Stomach (tissue), 9 donors: ENCODE measurements around the gene SAFB. TPM values are rescaled to one million over a fixed set of nuclear protein-coding genes. Genes with fewer than 3 reads are reported as not detected.

Source experiments
- DNase-seq, 2 donors: peaks; one replicate each; pipeline versions ENCODE4 v3.0.0 to v3.0.0-alpha.2; 2013 to 2019
- H3K27ac ChIP-seq, 5 donors: fragments of 200-600 bp in 4 of 5; sonication (generic) in 4 of 5; one replicate each; pipeline ENCODE4 v1.5.1; 2013 to 2019; ENCODE audit warnings: mild to moderate bottlenecking in 1 of 5, moderate library complexity in 1 of 5
- H3K27me3 ChIP-seq, 3 donors: fragments of 200-600 bp; sonication (generic); one replicate each; pipeline ENCODE4 v1.5.1; 2017 to 2019; ENCODE audit warnings: mixed run types in 1 of 3
- H3K36me3 ChIP-seq, 4 donors: fragments of 200-600 bp; sonication (generic); 1 replicate in 3 of 4; 2 replicates in 1 of 4; pipeline ENCODE4 v1.5.1; 2016 to 2019
- H3K4me1 ChIP-seq, 4 donors: fragments of 200-600 bp; sonication (generic); one replicate each; pipeline ENCODE4 v1.5.1; 2016 to 2019
- H3K4me3 ChIP-seq, 4 donors: fragments of 200-600 bp; sonication (generic) in 3 of 4; one replicate each; pipeline ENCODE4 v1.5.1; 2016 to 2019; ENCODE audit warnings: mild to moderate bottlenecking in 1 of 4
- H3K9me3 ChIP-seq, 4 donors: fragments of 200-600 bp; sonication (generic); one replicate each; pipeline ENCODE4 v1.5.1; 2016 to 2019
- EP300 ChIP-seq: sonication (generic); formaldehyde crosslinking; IDR thresholded peaks from one replicate; pipeline ENCODE4 v1.6.1; 2017; ENCODE audit warnings: antibody characterized with exemption
- POLR2A ChIP-seq, 4 donors: fragments of 450-650 bp; IDR thresholded peaks; one replicate each; pipeline ENCODE4 v1.6.1; 2016; ENCODE audit warnings: antibody characterized with exemption in 4 of 4, control low read depth in 2 of 4, mild to moderate bottlenecking in 1 of 4, moderate library complexity in 1 of 4
- POLR2AphosphoS5 ChIP-seq, 3 donors: sonication (generic); formaldehyde crosslinking; IDR thresholded peaks; one replicate each; pipeline ENCODE4 v1.6.1; 2016; ENCODE audit warnings: antibody characterized with exemption in 3 of 3
- WGBS, 5 donors: extraction: QIAGEN DNeasy Blood & Tissue Kit in 3 of 5; methylation state at CpG; one replicate each; pipeline versions ENCODE4 v1.1.5 to v1.1.7; 2013 to 2018; 5-methylcytosine and 5-hydroxymethylcytosine counted together
- intact Hi-C: fragments of 100-400 bp; cut with DNase I; formaldehyde crosslinking; loops from one replicate; pipeline ENCODE4 v1.15.1; 2023; ENCODE audit warnings: low total_unique reads
- polyA plus RNA-seq, 3 donors: library from polyadenylated mRNA; stranded (reverse); fragments of 200-250 nt; gene quantifications; one replicate each; pipeline ENCODE4 v1.2.3, GENCODE V29; 2013
- total RNA-seq, 5 donors: library from RNA; depleted of rRNA; stranded (reverse); fragments of >200 nt; gene quantifications; one replicate each; pipeline versions ENCODE4 v1.1.0 to v1.2.3, GENCODE V29; 2014 to 2016
- TF ChIP-seq, protein P1 (sequence below), 7 experiments: fragments of 450-650 bp in 4 of 7; fragments of 200-600 bp in 3 of 7; sonication (generic) in 3 of 7; IDR thresholded peaks; one replicate each; pipeline ENCODE4 v1.5.1; 2016 to 2019; ENCODE audit warnings: antibody characterized with exemption in 7 of 7, control low read depth in 2 of 7, mild to moderate bottlenecking in 1 of 7
- donor health status: healthy with polysubstance abuse.
- donor health status: Bipolar disorder and iron deficiency.
- donor health status: healthy.

Gene SAFB
- total and polyA plus RNA-seq, 8 donors, result 33.1 to 636 (median 70.7) TPM

DNA sequence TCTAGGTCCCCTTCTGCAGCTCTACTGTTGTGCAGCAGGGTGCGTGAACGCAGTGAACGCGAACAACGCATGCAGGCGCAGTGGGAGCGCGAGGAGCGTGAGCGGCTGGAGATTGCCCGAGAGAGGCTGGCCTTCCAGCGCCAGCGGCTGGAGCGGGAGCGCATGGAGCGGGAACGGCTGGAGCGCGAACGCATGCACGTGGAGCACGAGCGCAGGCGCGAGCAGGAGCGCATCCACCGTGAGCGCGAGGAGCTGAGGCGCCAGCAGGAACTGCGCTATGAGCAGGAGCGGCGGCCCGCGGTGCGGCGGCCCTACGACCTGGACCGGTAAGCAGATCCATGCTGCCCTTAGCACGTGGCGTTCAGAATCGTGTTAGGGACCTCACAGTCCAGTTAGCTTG lies 38.6 kb downstream of the SAFB start:
- Histone ChIP-seq H3K4me3 (no peak overlapping the region), H3K27me3 (no peaks in the 10 kb centered on the region), H3K36me3 (peaks cover 95 to 100% (median 100%) of the 10 kb centered on the region in 4 donors), H3K4me1 (no peaks in the 10 kb centered on the region), H3K27ac (no peak overlapping the region), H3K9me3 (no peaks in the 10 kb centered on the region)
- DNase-seq, result no peak
- 96 to 99% (median 98%) methylated on average over 42 of the region's 42 CpGs for WGBS, 5 donors
- TF ChIP-seq, protein P1, sequence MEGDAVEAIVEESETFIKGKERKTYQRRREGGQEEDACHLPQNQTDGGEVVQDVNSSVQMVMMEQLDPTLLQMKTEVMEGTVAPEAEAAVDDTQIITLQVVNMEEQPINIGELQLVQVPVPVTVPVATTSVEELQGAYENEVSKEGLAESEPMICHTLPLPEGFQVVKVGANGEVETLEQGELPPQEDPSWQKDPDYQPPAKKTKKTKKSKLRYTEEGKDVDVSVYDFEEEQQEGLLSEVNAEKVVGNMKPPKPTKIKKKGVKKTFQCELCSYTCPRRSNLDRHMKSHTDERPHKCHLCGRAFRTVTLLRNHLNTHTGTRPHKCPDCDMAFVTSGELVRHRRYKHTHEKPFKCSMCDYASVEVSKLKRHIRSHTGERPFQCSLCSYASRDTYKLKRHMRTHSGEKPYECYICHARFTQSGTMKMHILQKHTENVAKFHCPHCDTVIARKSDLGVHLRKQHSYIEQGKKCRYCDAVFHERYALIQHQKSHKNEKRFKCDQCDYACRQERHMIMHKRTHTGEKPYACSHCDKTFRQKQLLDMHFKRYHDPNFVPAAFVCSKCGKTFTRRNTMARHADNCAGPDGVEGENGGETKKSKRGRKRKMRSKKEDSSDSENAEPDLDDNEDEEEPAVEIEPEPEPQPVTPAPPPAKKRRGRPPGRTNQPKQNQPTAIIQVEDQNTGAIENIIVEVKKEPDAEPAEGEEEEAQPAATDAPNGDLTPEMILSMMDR (IDR thresholded peaks at IDR 0.05), result no peak
- TF ChIP-seq POLR2AphosphoS5 (IDR thresholded peaks at IDR 0.05) (no peak), POLR2A (IDR thresholded peaks at IDR 0.05) (no peak)
- intact Hi-C loops, result no loop called here

DNA sequence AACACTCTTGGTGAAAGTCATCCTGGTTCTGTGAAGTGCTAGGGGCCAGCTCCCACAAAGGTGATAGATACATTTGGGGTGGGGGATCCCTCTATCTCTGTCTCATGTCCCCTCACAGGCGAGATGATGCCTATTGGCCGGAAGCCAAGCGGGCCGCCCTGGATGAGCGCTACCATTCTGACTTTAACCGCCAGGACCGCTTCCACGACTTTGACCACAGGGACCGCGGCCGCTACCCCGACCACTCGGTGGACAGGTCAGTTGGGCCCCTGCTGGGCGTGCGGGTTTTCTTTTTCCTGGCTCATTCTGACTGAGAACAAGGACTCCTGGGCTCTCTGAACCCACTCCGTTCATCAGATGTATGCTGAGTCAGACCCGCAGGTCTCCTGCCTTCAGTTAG lies 41.0 kb downstream of the SAFB start:
- Histone ChIP-seq H3K4me1 (no peaks in the 10 kb centered on the region), H3K27ac (no peak overlapping the region), H3K4me3 (no peak overlapping the region), H3K9me3 (no peaks in the 10 kb centered on the region), H3K36me3 (peaks cover 95 to 100% (median 100%) of the 10 kb centered on the region in 4 donors), H3K27me3 (no peaks in the 10 kb centered on the region)
- no peak for TF ChIP-seq POLR2AphosphoS5 (IDR thresholded peaks at IDR 0.05)
- WGBS, 5 donors, result 93 to 95% (median 94%) methylated on average over 17 of the region's 17 CpGs
- DNase-seq, result no peak
- intact Hi-C loops, result no loop called here

DNA sequence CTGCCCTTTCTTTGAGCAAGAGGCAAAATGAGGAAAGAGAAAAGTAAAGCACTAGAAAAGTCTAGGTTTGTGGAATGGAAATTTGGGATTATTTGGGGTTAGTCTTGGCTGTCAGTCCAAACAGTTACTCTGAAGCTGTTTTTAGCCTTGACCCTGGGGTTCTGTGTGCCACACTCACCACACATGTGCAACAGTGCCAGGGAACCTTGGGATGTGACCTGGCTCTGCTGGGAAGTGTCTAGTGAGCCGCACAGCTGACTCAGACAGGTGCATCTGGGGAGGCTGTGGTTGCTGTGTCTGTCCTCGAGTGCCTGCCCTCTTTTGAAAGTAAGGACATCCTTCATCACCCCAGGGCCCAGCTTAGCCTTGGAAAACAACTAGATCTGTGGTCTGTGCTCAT lies 41.6 kb downstream of the SAFB start:
- Histone ChIP-seq H3K9me3 (no peaks in the 10 kb centered on the region), H3K27me3 (no peaks in the 10 kb centered on the region), H3K4me1 (no peaks in the 10 kb centered on the region), H3K4me3 (no peak overlapping the region), H3K36me3 (peaks cover 95 to 100% (median 100%) of the 10 kb centered on the region in 4 donors), H3K27ac (no peak overlapping the region)
- 83 to 100% (median 84%) methylated on average over 2 of the region's 2 CpGs for WGBS, 5 donors
- DNase-seq, result no peak
- TF ChIP-seq POLR2AphosphoS5 (IDR thresholded peaks at IDR 0.05), result no peak
- no peak for TF ChIP-seq EP300
- no peak for TF ChIP-seq POLR2A (IDR thresholded peaks at IDR 0.05)
- TF ChIP-seq, protein P1 (IDR thresholded peaks at IDR 0.05), result no peak
- intact Hi-C loops, result no loop called here

DNA sequence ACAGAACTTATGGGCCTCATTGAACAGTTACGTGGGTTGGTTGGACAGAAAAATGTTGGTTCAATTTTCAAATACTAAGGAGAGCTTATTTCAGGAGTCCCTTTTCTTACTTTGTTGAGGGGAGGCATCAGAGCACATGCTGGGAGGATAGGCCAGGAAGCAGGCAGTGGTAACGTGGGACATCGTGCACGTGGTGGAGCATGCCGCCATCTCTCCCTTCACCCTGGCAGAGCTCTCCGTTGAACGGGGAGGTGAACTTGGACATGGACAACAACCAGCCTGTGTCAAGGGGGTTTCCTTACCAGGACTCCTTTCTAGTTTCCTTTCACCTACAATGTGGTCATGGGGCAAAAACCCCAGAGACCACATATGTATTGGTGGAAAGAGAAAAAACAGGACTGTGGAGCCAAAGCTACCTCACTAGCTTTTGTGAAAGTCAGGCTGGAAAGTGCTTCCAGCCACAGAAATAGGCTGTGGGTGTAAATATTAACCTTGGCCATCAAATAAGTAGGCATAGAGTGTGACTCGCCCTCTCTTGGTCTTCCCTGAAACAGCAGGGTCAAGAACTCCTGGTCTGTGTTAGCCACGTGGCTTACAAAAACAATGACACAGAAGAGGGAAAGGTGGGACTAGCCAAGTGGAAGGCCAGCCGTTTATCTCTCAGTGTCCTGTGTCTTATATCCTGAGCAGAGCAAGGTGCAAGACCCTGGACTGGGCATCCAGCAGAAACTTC lies 43.1 kb downstream of the SAFB start:
- Histone ChIP-seq H3K27me3 (no peaks in the 10 kb centered on the region), H3K4me1 (no peaks in the 10 kb centered on the region), H3K4me3 (no peak overlapping the region), H3K27ac (peak overlapping the region in 1 of 5 donors; percentile 1), H3K9me3 (no peaks in the 10 kb centered on the region), H3K36me3 (peaks cover 89 to 98% (median 97%) of the 10 kb centered on the region in 4 donors)
- 61 to 72% (median 68%) methylated on average over 10 of the region's 10 CpGs for WGBS, 5 donors
- TF ChIP-seq POLR2AphosphoS5 (IDR thresholded peaks at IDR 0.05) (no peak), EP300 (no peak), POLR2A (IDR thresholded peaks at IDR 0.05) (no peak)
- TF ChIP-seq, protein P1 (IDR thresholded peaks at IDR 0.05), result no peak
- intact Hi-C loops, result no loop called here
- DNase-seq, result no peak

DNA sequence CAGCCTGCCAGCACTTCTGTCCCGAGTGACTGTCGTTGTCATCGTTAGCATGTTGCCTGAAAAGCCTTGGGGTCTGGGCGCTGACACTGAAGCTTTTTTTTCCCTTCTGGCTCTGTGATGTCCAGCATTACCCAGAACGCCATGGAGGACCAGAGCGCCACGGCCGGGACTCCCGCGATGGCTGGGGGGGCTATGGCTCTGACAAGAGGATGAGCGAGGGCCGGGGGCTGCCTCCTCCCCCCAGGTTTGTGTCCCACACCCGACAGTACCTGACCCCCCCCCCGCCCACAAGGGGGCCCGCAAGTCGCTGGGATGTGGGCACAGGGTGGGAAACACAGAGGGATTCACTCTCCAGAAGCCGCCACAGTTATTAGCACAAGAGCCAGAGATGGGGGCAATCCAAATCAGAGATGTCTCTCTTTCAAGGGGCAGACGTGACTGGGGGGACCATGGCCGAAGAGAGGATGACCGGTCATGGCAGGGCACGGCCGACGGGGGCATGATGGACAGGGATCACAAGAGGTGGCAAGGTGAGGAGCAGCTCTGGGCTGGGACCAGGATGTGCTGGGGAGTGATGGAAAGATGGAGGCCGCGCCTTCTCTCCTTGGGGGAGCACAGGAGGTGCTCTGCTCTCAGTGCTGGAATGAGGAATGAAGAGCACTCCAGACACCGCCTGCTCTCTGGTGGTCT lies 44.2 kb downstream of the SAFB start:
- no peaks in the 10 kb centered on the region for H3K4me1 ChIP-seq
- WGBS, 5 donors, result 90 to 92% (median 91%) methylated on average over 19 to 26 of the region's 26 CpGs
- no peak overlapping the region for H3K27ac ChIP-seq
- peaks cover 78 to 98% (median 97%) of the 10 kb centered on the region in 4 donors for H3K36me3 ChIP-seq
- intact Hi-C loops, result no loop called here
- TF ChIP-seq POLR2A (IDR thresholded peaks at IDR 0.05), result no peak
- no peak for TF ChIP-seq POLR2AphosphoS5 (IDR thresholded peaks at IDR 0.05)
- TF ChIP-seq, protein P1 (IDR thresholded peaks at IDR 0.05), result no peak
- TF ChIP-seq EP300, result no peak
- no peak for DNase-seq
- H3K4me3 ChIP-seq, result no peak overlapping the region
- no peaks in the 10 kb centered on the region for H3K27me3 ChIP-seq
- no peaks in the 10 kb centered on the region for H3K9me3 ChIP-seq
